Astrocyte (in vitro differentiated cells and primary cell): ENCODE results near the gene HLA-DMB.

Source experiments
- EZH2 ChIP-seq: IDR thresholded peaks from 2 replicates; pipeline ENCODE4 v1.6.1; 2012; ENCODE audit warnings: mild to moderate bottlenecking, low read length, inconsistent platforms; ENCODE audit not compliant: insufficient read depth
- TF ChIP-seq, protein P1 (sequence below): IDR thresholded peaks from 2 replicates; pipeline ENCODE4 v1.5.1; 2011; ENCODE audit warnings: low read depth, mild to moderate bottlenecking, inconsistent platforms, low read length, moderate library complexity; ENCODE audit not compliant: insufficient read depth

- TF ChIP-seq, protein P1, sequence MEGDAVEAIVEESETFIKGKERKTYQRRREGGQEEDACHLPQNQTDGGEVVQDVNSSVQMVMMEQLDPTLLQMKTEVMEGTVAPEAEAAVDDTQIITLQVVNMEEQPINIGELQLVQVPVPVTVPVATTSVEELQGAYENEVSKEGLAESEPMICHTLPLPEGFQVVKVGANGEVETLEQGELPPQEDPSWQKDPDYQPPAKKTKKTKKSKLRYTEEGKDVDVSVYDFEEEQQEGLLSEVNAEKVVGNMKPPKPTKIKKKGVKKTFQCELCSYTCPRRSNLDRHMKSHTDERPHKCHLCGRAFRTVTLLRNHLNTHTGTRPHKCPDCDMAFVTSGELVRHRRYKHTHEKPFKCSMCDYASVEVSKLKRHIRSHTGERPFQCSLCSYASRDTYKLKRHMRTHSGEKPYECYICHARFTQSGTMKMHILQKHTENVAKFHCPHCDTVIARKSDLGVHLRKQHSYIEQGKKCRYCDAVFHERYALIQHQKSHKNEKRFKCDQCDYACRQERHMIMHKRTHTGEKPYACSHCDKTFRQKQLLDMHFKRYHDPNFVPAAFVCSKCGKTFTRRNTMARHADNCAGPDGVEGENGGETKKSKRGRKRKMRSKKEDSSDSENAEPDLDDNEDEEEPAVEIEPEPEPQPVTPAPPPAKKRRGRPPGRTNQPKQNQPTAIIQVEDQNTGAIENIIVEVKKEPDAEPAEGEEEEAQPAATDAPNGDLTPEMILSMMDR: no peak
- TF ChIP-seq EZH2: no peak
These were observed 34.3 kb downstream of the HLA-DMB start for GRCh38 chr6:32906539-32906938.
